KOPT-K1 (cell line): ENCODE results near the gene POGLUT3.

Source experiments
- H3K27ac ChIP-seq: fragments of 200-600 bp; sonication (generic); 2 replicates; pipeline ENCODE4 v1.5.1; 2016; ENCODE audit warnings: antibody characterized with exemption, mild to moderate bottlenecking, low read depth, low read length; ENCODE audit not compliant: poor library complexity, severe bottlenecking
- H3K36me3 ChIP-seq: fragments of 200-600 bp; sonication (generic); 2 replicates; pipeline ENCODE4 v1.5.1; 2017; ENCODE audit warnings: antibody characterized with exemption, mild to moderate bottlenecking, low read length, moderate library complexity; ENCODE audit not compliant: insufficient read depth
- H3K9me3 ChIP-seq: fragments of 200-600 bp; sonication (generic); 2 replicates; pipeline ENCODE4 v1.5.1; 2017; ENCODE audit warnings: antibody characterized with exemption, low read length, mild to moderate bottlenecking; ENCODE audit not compliant: insufficient read depth, poor library complexity, severe bottlenecking

POGLUT3 gene

DNA sequence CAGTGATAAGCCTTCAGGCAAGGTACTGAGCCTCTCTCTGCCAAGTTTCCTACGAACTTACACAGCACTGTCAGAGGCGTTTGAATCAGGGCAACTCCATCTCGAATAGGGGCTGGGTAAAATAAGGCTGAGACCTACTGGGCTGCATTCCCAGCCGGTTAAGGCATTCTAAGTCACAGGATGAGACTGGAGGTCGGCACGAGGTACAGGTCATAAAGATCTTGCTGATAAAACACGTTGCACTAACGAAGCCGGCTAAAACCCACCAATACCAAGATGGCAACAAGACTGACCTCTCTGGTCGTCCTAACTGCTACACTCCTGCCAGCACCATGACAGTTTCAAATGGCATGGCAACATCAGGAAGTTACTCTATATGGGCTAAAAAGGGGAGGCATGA is 20.4 kb upstream of the POGLUT3 start:
- Histone ChIP-seq H3K27ac (no peak overlapping the region), H3K36me3 (no peaks in the 10 kb centered on the region), H3K9me3 (no peaks in the 10 kb centered on the region)

DNA sequence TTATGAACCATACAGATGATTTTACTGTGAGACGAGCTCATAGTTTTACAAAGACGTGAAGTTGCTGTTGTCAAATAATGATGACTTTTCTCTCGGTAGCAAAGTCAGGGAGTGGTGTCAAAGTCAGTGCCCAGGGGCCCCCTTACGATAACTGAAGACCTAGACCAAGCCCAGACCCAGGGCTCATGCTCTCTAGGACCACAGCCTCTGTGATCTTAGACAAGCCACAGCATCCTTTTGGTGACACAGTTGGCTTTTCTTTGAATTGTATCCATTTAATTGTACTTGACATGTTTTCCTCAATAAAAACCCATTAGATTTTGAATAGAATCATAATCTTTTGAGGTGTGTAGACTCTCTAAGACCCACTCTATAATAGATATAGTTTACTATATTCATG is 17.9 kb upstream of the POGLUT3 start:
- no peak overlapping the region for H3K27ac ChIP-seq
- H3K36me3 ChIP-seq, result no peaks in the 10 kb centered on the region
- no peaks in the 10 kb centered on the region for H3K9me3 ChIP-seq

DNA sequence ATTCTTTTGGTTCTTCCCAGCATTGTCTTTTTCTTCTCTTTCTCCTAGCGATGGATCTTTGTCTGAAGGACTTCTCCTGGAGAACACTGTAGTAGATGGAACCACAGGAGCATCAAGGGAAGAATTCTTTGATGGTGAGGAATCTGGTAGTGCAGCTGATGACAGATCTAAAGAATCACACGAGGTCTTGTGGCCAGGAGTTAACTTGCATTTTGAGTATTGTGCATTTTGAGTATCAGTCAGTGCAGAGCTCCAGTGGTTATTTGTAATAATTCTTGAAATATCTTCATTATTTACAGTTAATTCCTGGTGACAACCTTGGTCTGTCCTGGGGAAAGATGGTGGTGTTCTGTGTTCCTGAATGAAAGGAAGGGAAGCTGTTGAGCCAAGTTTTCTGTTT is 14.5 kb upstream of the POGLUT3 start:
- no peaks in the 10 kb centered on the region for H3K36me3 ChIP-seq
- H3K27ac ChIP-seq, result no peak overlapping the region
- H3K9me3 ChIP-seq, result peaks cover 9% of the 10 kb centered on the region

DNA sequence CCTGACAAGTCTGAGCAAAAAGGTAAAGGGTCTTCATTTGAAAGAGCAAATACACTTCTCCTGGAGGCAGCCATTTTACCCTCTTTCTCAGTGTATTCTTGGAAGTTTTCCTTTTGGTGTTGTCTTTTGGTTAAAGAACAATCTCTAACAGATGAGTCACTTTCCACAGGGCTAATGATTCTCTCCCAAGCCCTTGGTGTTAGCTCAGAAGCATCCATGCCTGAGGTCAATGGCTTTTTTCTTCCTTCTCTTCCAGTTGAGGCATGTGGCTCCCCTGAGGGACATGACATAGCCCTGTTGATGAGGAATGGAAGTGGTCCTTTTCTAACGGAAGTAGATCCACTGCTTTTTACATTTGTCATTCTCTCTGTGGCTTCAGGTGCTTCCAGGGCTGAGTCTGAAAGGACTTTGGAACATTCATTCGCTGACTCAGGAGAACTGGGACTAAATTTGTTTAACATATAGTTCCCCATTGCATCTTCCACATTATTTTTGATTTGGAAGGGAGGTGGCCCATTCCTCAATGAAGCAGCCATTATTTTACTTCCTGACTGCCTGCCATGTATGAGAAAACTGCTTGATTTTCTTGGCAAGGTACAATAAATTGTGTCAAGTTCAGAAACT is 13.8 kb upstream of the POGLUT3 start:
- Histone ChIP-seq H3K36me3 (no peaks in the 10 kb centered on the region), H3K27ac (no peak overlapping the region), H3K9me3 (peaks cover 9% of the 10 kb centered on the region)

GRCh38 chr11:108508653-108509593 is 10.7 kb upstream of the POGLUT3 start:
- Histone ChIP-seq H3K9me3 (peaks cover 9% of the 10 kb centered on the region), H3K27ac (no peak overlapping the region), H3K36me3 (no peaks in the 10 kb centered on the region)

DNA sequence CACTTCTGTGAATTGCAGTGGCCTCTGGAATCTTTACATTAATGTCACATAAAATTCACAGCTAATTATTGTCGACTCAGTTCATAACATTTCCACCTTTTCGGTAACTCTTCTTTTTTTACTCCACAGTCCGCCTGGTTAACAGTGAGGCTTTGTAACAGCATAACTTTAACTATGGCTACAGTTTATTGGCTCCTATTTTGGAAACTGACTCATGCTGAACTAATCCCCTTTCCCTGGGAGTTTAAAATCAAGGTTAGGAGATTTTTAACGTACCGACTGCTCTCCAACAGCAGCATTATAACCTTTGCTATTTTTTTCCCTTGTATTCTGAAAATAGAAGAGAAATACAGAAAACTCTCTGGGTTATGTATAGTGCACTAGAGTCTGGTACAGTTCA is 3.2 kb upstream of the POGLUT3 start:
- Histone ChIP-seq H3K36me3 (no peaks in the 10 kb centered on the region), H3K27ac (no peak overlapping the region), H3K9me3 (no peaks in the 10 kb centered on the region)

DNA sequence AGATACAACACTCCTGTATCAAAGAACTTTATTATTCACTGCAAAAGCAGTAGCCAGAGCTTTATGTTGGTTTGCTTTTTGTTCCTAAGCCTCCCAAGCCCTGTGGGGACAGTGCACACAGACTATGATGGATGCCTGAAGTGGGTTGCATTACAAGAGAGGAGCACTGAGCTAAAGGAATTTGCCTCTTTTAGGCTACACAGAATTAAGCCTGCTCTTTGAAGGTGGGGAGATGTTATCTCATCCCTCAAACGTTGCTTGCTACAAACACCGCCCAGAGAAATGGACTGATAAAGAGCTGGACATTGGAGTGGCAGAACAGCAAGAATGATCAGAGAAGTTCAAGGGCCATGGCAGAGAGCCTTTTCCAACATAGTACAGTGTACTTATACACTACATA is 2.5 kb upstream of the POGLUT3 start:
- Histone ChIP-seq H3K27ac (no peak overlapping the region), H3K36me3 (no peaks in the 10 kb centered on the region), H3K9me3 (no peaks in the 10 kb centered on the region)

DNA sequence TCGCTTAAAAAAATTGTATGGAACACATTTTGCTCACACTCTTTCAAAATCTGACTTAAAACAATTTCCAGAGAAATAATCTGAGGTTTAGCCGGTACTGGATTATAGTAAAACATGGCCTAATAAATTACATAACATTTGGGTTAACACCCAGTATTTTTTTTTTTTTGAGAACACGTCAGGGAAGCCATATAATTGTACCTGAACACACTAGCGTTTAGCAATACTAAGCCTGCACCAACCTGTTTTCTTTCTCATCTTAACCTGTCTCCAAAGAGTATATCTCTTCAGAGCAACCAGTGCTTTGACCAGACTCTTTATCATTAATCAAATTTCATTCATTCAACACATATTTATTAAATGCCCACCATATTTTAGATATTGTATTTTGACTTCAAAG is 2.0 kb upstream of the POGLUT3 start:
- H3K27ac ChIP-seq, result no peak overlapping the region
- H3K9me3 ChIP-seq, result no peaks in the 10 kb centered on the region
- H3K36me3 ChIP-seq, result peaks cover 4% of the 10 kb centered on the region

DNA sequence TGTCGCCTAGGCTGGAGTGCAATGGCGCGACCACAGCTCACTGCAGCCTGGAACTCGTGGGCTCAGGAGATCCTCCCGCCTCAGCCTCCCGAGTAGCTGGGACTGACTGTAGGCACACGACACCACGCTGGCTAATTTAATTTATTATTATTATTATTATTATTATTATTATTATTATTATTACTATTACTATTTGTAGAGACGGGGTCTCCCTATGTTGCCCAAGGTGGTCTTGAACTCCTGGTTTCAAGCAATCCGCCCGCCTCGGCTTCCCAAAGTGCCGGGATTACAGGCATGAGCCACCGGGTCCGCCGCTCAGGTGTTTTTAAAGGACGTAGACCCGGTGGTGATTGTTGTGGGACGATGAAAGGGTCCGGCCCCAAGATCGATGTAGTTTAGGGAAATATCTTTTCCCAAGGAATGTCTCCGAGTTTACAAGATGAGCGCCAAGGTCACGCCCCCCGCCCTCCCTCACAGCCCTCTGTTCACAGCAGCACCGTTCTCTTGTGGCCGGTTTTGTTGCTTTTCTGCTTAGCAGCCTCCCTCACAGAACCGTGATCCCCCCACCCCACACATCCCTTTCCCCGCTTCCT is 728 bp upstream of the POGLUT3 start:
- H3K36me3 ChIP-seq, result peaks cover 12% of the 10 kb centered on the region
- H3K27ac ChIP-seq, result peak overlapping the region; percentile 78
- no peaks in the 10 kb centered on the region for H3K9me3 ChIP-seq

- Histone ChIP-seq H3K27ac (peak overlapping the region; percentile 78), H3K9me3 (no peaks in the 10 kb centered on the region)
Observed at GRCh38 chr11:108497317-108498045, 703 bp downstream of the POGLUT3 start.

GRCh38 chr11:108496643-108497256 is 1.4 kb downstream of the POGLUT3 start:
- no peak overlapping the region for H3K27ac ChIP-seq
- peaks cover 14% of the 10 kb centered on the region for H3K36me3 ChIP-seq
- H3K9me3 ChIP-seq, result no peaks in the 10 kb centered on the region

More at GRCh38 chr11:108497317-108498045, 703 bp downstream of the POGLUT3 start:
- peaks cover 14% of the 10 kb centered on the region for H3K36me3 ChIP-seq

GRCh38 chr11:108495326-108495725 is 2.9 kb downstream of the POGLUT3 start:
- Histone ChIP-seq H3K27ac (no peak overlapping the region), H3K9me3 (no peaks in the 10 kb centered on the region), H3K36me3 (peaks cover 22% of the 10 kb centered on the region)

- no peak overlapping the region for H3K27ac ChIP-seq
- no peaks in the 10 kb centered on the region for H3K9me3 ChIP-seq
- H3K36me3 ChIP-seq, result peaks cover 34% of the 10 kb centered on the region
Observed at GRCh38 chr11:108494182-108494581, 4.0 kb downstream of the POGLUT3 start.

GRCh38 chr11:108491936-108492335 is 6.2 kb downstream of the POGLUT3 start:
- H3K27ac ChIP-seq, result no peak overlapping the region
- H3K36me3 ChIP-seq, result peaks cover 55% of the 10 kb centered on the region
- H3K9me3 ChIP-seq, result no peaks in the 10 kb centered on the region
